K562 (cell line): ENCODE data around the gene SAMD14. TPM values are rescaled to one million over a fixed set of nuclear protein-coding genes. Genes with fewer than 3 reads are reported as not detected.

Experiments used
- ATAC-seq: fragments of 200-7000 bp; cut with Tn5 transposase; 3 replicates; pipeline ENCODE4 v1.9.1; 2020; ENCODE audit warnings: moderate library complexity
- BruUV-seq: library from RNA; stranded (reverse); fragments of 400-500 nt; replicated peaks from 2 replicates; lab custom pipeline; 2021; lab: Mats Ljungman, UMichigan
- CTCF ChIA-PET: fragments of 300-600 bp; formaldehyde crosslinking; extraction: SDS; loops from one replicate; lab custom pipeline; 2021; ENCODE audit warnings: low intra/inter-chr PET ratio; lab: Yijun Ruan, JAX
- POLR2A ChIA-PET: fragments of 300-600, 350-650 bp; sonication (Branson Sonifier 250); formaldehyde crosslinking; extraction: SDS; loops from one replicate; lab custom pipeline; 2021; ENCODE audit warnings: antibody characterized with exemption, inconsistent platforms; lab: Yijun Ruan, JAX
- DNase-seq, 4 experiments: peaks; one replicate each; pipeline versions ENCODE4 v3.0.0 to v3.0.0-alpha.2; 2011 to 2018; ENCODE audit warnings: low spot score in 3 of 4, mixed read lengths in 3 of 4; ENCODE audit errors: extremely low read depth in 1 of 4
- FAIRE-seq: peaks from 2 replicates; lab custom pipeline; 2011; peaks lifted over from hg19 to GRCh38; lab: Jason Lieb, UNC
- H2AFZ ChIP-seq: 2 replicates; pipeline ENCODE4 v1.6.0; 2011; ENCODE audit warnings: low read depth, low read length, control low read depth, inconsistent platforms
- H3K27ac ChIP-seq: fragments of 200-600 bp; 3 replicates; pipeline ENCODE4 v1.8.0; 2011; ENCODE audit warnings: low read depth, mild to moderate bottlenecking, control low read depth, inconsistent platforms, low read length, moderate library complexity, mixed read lengths; ENCODE audit errors: extremely low read depth
- H3K27me3 ChIP-seq, 2 experiments: fragments of 300-600 bp in 1 of 2; 2 replicates in 1 of 2; 3 replicates in 1 of 2; pipeline versions ENCODE4 v1.6.0 to v1.8.0; 2011; ENCODE audit warnings: inconsistent platforms in 2 of 2, low read length in 2 of 2, mild to moderate bottlenecking in 1 of 2, mixed read lengths in 1 of 2, moderate library complexity in 1 of 2; ENCODE audit not compliant: control insufficient read depth in 2 of 2, insufficient read depth in 2 of 2
- H3K36me3 ChIP-seq: fragments of 300-600 bp; 3 replicates; pipeline ENCODE4 v1.8.0; 2011; ENCODE audit warnings: mild to moderate bottlenecking, low read length, inconsistent platforms; ENCODE audit not compliant: control insufficient read depth, insufficient read depth
- H3K4me1 ChIP-seq, 2 experiments: fragments of 200-600 bp in 1 of 2; replicated peaks in 1 of 2; 2 replicates in 1 of 2; 3 replicates in 1 of 2; pipeline versions ENCODE4 v1.5.1 to v1.8.0; 2011; ENCODE audit warnings: inconsistent platforms in 2 of 2, low read length in 2 of 2, mild to moderate bottlenecking in 1 of 2, mixed read lengths in 1 of 2, moderate library complexity in 1 of 2; ENCODE audit not compliant: control insufficient read depth in 2 of 2, insufficient read depth in 2 of 2
- H3K4me2 ChIP-seq: 2 replicates; pipeline ENCODE4 v1.6.1; 2011; ENCODE audit warnings: low read length, control low read depth, inconsistent platforms, mixed read lengths; ENCODE audit not compliant: insufficient read depth
- H3K4me3 ChIP-seq: fragments of 200-600 bp; sonication (generic), shearing (Covaris generic); 2 replicates; pipeline ENCODE4 v1.5.1; 2016; ENCODE audit warnings: control low read depth, inconsistent platforms
- H3K79me2 ChIP-seq: fragments of 200-600 bp; 3 replicates; pipeline ENCODE4 v1.8.0; 2011; ENCODE audit warnings: low read length, inconsistent platforms; ENCODE audit not compliant: control insufficient read depth, insufficient read depth
- H3K9ac ChIP-seq, 2 experiments: 2 replicates each; pipeline versions ENCODE4 v1.6.0 to v1.6.1; 2011; ENCODE audit warnings: low read depth in 2 of 2, low read length in 2 of 2, control low read depth in 1 of 2, inconsistent platforms in 1 of 2, mild to moderate bottlenecking in 1 of 2, mixed read lengths in 1 of 2; ENCODE audit not compliant: insufficient read depth in 1 of 2
- H3K9me1 ChIP-seq: one replicate; pipeline ENCODE4 v1.6.0; 2011; ENCODE audit warnings: inconsistent platforms, mild to moderate bottlenecking, low read length, moderate library complexity; ENCODE audit not compliant: control insufficient read depth, insufficient read depth
- H3K9me3 ChIP-seq: replicated peaks from 2 replicates; pipeline ENCODE4 v1.5.1; 2011; ENCODE audit warnings: low read depth, low read length, inconsistent platforms; ENCODE audit not compliant: control insufficient read depth, insufficient read depth
- H4K20me1 ChIP-seq: replicated peaks from 2 replicates; pipeline ENCODE4 v1.6.1; 2011; ENCODE audit warnings: low read length, inconsistent platforms, mixed read lengths; ENCODE audit not compliant: control insufficient read depth, insufficient read depth
- C11orf30 ChIP-seq: fragments of 450-650 bp; IDR thresholded peaks from 2 replicates; pipeline ENCODE4 v1.6.1; 2016; ENCODE audit warnings: low read depth, mild to moderate bottlenecking
- CCAR2 ChIP-seq: fragments of 200-400 bp; formaldehyde crosslinking; IDR thresholded peaks from 2 replicates; pipeline ENCODE4 v1.6.1; 2017; ENCODE audit warnings: mild to moderate bottlenecking, low read depth, low read length
- HNRNPL ChIP-seq: fragments of 200-400 bp; formaldehyde crosslinking; IDR thresholded peaks from 2 replicates; pipeline ENCODE4 v1.6.1; 2017; ENCODE audit warnings: low read depth, mild to moderate bottlenecking, low read length
- HNRNPLL ChIP-seq: fragments of 200-400 bp; formaldehyde crosslinking; IDR thresholded peaks from 2 replicates; pipeline ENCODE4 v1.6.1; 2017; ENCODE audit warnings: low read length, low read depth, mild to moderate bottlenecking; ENCODE audit not compliant: poor library complexity, severe bottlenecking
- MYBL2 ChIP-seq, 2 experiments: fragments of 450-650 bp in 1 of 2; sonication (generic) in 1 of 2; formaldehyde crosslinking in 1 of 2; IDR thresholded peaks; 2 replicates each; pipeline versions ENCODE4 v1.6.1 to v1.8.1; 2017 to 2022; ENCODE audit warnings: borderline replicate concordance in 1 of 2, inconsistent platforms in 1 of 2, low read depth in 1 of 2, mild to moderate bottlenecking in 1 of 2, missing genetic modification reagents in 1 of 2, moderate library complexity in 1 of 2
- NFIX ChIP-seq: fragments of 250-450 bp; sonication (Bioruptor Pico); IDR thresholded peaks from 2 replicates; pipeline ENCODE4 v1.4.0; 2020; ENCODE audit warnings: low read depth, mild to moderate bottlenecking, moderate library complexity
- PKNOX1 ChIP-seq: fragments of 450-650 bp; IDR thresholded peaks from 2 replicates; pipeline ENCODE4 v1.6.1; 2016
- PYGO2 ChIP-seq: fragments of 450-650 bp; IDR thresholded peaks from 2 replicates; pipeline ENCODE4 v1.6.1; 2016; ENCODE audit warnings: mild to moderate bottlenecking, missing genetic modification characterization, moderate library complexity, missing compliant biosample characterization
- RHOXF2B ChIP-seq: fragments of 250-450 bp; sonication (Bioruptor Pico); conservative IDR thresholded peaks from 2 replicates; pipeline ENCODE4 v1.5.1; 2021
- TAF9B ChIP-seq: fragments of 450-650 bp; IDR thresholded peaks from 2 replicates; pipeline ENCODE4 v1.6.1; 2018; ENCODE audit warnings: mild to moderate bottlenecking; ENCODE audit not compliant: partially characterized antibody
- TEAD1 ChIP-seq, 2 experiments: fragments of 450-650 bp in 1 of 2; sonication (generic) in 1 of 2; formaldehyde crosslinking; IDR thresholded peaks; 2 replicates each; pipeline versions ENCODE4 v1.4.0 to v1.8.0; 2020 to 2022; ENCODE audit warnings: mild to moderate bottlenecking in 2 of 2, missing genetic modification reagents in 1 of 2
- XRCC4 ChIP-seq: IDR thresholded peaks from one replicate; pipeline ENCODE4 v1.6.1; 2011; ENCODE audit not compliant: insufficient read depth, insufficient read length; ENCODE audit errors: extremely low read depth
- ZNF76 ChIP-seq: fragments of 250-450 bp; sonication (Bioruptor Pico); IDR thresholded peaks from 2 replicates; pipeline ENCODE4 v1.4.0; 2020; ENCODE audit warnings: mild to moderate bottlenecking, moderate library complexity, borderline replicate concordance
- WGBS: fragments of 100-300 bp; shearing (Covaris generic); methylation state at CpG from one replicate; pipeline ENCODE4 v1.1.6; 2016; ENCODE audit warnings: low coverage, mixed read lengths; ENCODE audit not compliant: insufficient coverage; ENCODE audit errors: missing lambda C conversion rate; 5-methylcytosine and 5-hydroxymethylcytosine counted together
- in situ Hi-C: fragments of 300-500 bp; cut with MboI; formaldehyde crosslinking; loops from 4 replicates; pipeline ENCODE4 v1.15.0; 2018; ENCODE audit warnings: inconsistent platforms, mixed read lengths
- intact Hi-C: fragments of 100-400 bp; cut with micrococcal nuclease; formaldehyde crosslinking; loops from 2 replicates; pipeline ENCODE4 v1.14.2; 2022
- polyA plus RNA-seq, 8 experiments: library from polyadenylated mRNA; depleted of rRNA in 4 of 8; stranded (reverse) in 5 of 8; unstranded in 3 of 8; fragments of >200 nt; fragmentation: Nextera tagmentation in 2 of 8; fragmentation: Illumina TruSeq in 1 of 8; extraction: Ambion mirVana in 2 of 8; extraction: Trizol in 1 of 8; gene quantifications; 2 replicates each; pipeline versions ENCODE4 v1.2.1 to v1.2.3, GENCODE V29; 2011 to 2014; ENCODE audit warnings: inconsistent platforms in 1 of 8, missing spikeins in 1 of 8
- total RNA-seq, 7 experiments: library from RNA; depleted of rRNA in 6 of 7; stranded (reverse); fragments of >200 nt in 6 of 7; fragmentation: Illumina TruSeq in 2 of 7; extraction: Trizol in 2 of 7; gene quantifications; 2 replicates each; pipeline versions ENCODE4 v1.2.1 to v1.2.3, GENCODE V29; 2011 to 2021; ENCODE audit warnings: low replicate concordance in 1 of 7
- TF ChIP-seq, protein P1 (sequence below): fragments of 250-450 bp; sonication (Bioruptor Pico); IDR thresholded peaks from 2 replicates; pipeline ENCODE4 v1.9.0; 2021; ENCODE audit warnings: mild to moderate bottlenecking

SAMD14 gene
- total and polyA plus RNA-seq, 9 of the 15 experiments (the other 6 are each of a cell fraction or from before 2014, with no cell fraction given) = 0.04 to 0.07 TPM; not detected in 7

DNA sequence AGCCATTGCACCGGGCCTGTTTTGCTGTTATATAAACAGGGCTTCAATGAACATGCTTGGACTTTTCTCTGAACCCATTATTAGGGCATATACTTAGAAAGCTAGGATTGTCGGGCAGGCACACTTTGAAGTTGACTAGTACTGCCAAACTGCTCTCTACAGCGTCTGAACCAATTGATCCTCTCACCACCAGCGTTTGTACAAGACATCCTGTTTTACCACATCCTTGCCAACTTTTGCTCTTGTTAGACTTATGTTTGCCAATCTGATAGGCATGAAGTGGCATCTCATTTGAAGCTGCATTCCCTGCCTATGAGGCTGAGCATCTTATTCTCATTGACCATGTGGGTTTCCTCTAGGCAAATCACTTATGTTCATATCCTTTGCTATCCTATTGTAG is 27.9 kb upstream of the SAMD14 start:
- CTCF ChIA-PET = no interaction called here
- DNase-seq = no peak
- Histone ChIP-seq H3K4me1 (peaks cover 39 to 43% of the 10 kb centered on the region in 2 experiments), H3K79me2 (no peaks in the 10 kb centered on the region), H3K4me3 (no peak overlapping the region), H3K27ac (no peak overlapping the region), H3K27me3 (no peaks in the 10 kb centered on the region), H3K36me3 (no peaks in the 10 kb centered on the region), H3K9ac (no peak overlapping the region), H4K20me1 (no peaks in the 10 kb centered on the region), H3K4me2 (no peak overlapping the region), H3K9me3 (no peaks in the 10 kb centered on the region), H3K9me1 (peaks cover 2% of the 10 kb centered on the region), H2AFZ (peak overlapping the region; percentile 46; the same call in 1 of the 2 replicates)
- WGBS = 27% methylated on average over 4 of the region's 4 CpGs
- ATAC-seq = no peak
- FAIRE-seq = no peak
- BruUV-seq = no TSS peak
- intact Hi-C loops (no loop called here), in situ Hi-C loops (no loop called here)
- POLR2A ChIA-PET = interaction anchor here (0.6 kb wide), 1 partner anchor 20 kb away, joined by 3 read pairs; no protein-coding TSS in a partner anchor
- TF ChIP-seq PKNOX1 (no peak), HNRNPLL (no peak), CCAR2 (no peak), HNRNPL (no peak), PYGO2 (tag) (no peak), C11orf30 (no peak), NFIX (CRISPR knock-in tag) (no peak), MYBL2 (IDR thresholded peaks at IDR 0.05; ENCODE audit: low read depth) (no peak), MYBL2 (CRISPR knock-in tag; IDR thresholded peaks at IDR 0.05; ENCODE audit: borderline replicate concordance) (no peak), ZNF76 (no peak), RHOXF2B (CRISPR knock-in tag) (no peak), XRCC4 (no peak), TEAD1 (CRISPR knock-in tag; IDR thresholded peaks at IDR 0.05) (no peak), TAF9B (no peak)
- TF ChIP-seq, protein P1, sequence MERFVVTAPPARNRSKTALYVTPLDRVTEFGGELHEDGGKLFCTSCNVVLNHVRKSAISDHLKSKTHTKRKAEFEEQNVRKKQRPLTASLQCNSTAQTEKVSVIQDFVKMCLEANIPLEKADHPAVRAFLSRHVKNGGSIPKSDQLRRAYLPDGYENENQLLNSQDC = no peak
